HCT116 (cell line): ENCODE data around the gene PLEKHM3. TPM values are rescaled to one million over a fixed set of nuclear protein-coding genes. Genes with fewer than 3 reads are reported as not detected.

Experiments
- ATAC-seq: fragments of 200-7000 bp; cut with Tn5 transposase; 2 replicates; pipeline ENCODE4 v1.9.1; 2020; ENCODE audit warnings: mild to moderate bottlenecking, moderate library complexity
- BruUV-seq: library from RNA; stranded (reverse); fragments of 400-500 nt; replicated peaks from 2 replicates; lab custom pipeline; 2021; lab: Mats Ljungman, UMichigan
- CTCF ChIA-PET: fragments of 300-600 bp; sonication (Branson Sonifier 250); formaldehyde crosslinking; loops from one replicate; lab custom pipeline; 2021; ENCODE audit warnings: antibody characterized with exemption; lab: Charles Lee
- POLR2A ChIA-PET: fragments of 300-600, 350-600 bp; sonication (Branson Sonifier 250); formaldehyde crosslinking; loops from one replicate; lab custom pipeline; 2021; ENCODE audit warnings: antibody characterized with exemption; lab: Charles Lee
- RAD21 ChIA-PET, 2 experiments: fragments of 300-600 bp; sonication (Branson Sonifier 250); formaldehyde crosslinking; loops; one replicate each; lab custom pipeline; 2023; ENCODE audit warnings: low total read pairs in 2 of 2; ENCODE audit not compliant: uncharacterized antibody in 2 of 2, unreplicated experiment in 2 of 2, low non-redundant PET in 1 of 2; lab: Charles Lee
- DNase-seq: peaks from one replicate; pipeline ENCODE4 v3.0.0-alpha.2; 2010; ENCODE audit warnings: low read depth, low spot score
- H2AFZ ChIP-seq: fragments of 200-600 bp; shearing (Covaris generic), sonication (generic); 2 replicates; pipeline ENCODE4 v1.6.1; 2017; ENCODE audit warnings: low read depth, mixed run types, mixed read lengths, antibody characterized with exemption, low read length; ENCODE audit not compliant: poor library complexity, severe bottlenecking
- H3K27ac ChIP-seq: 2 replicates; pipeline ENCODE4 v1.5.1; 2012; ENCODE audit warnings: low read depth, low read length
- H3K27me3 ChIP-seq: fragments of 200-600 bp; sonication (generic); 2 replicates; pipeline ENCODE4 v1.6.1; 2016; ENCODE audit warnings: mixed run types, low read length, mixed read lengths; ENCODE audit not compliant: insufficient read depth
- H3K36me3 ChIP-seq, 2 experiments: fragments of 200-500 bp in 1 of 2; fragments of 200-600 bp in 1 of 2; sonication (Bioruptor generic) in 1 of 2; sonication (generic) in 1 of 2; 2 replicates each; pipeline versions ENCODE4 v1.5.1 to v1.6.1; 2014 to 2016; ENCODE audit warnings: low read length in 2 of 2, inconsistent platforms in 1 of 2, mixed read lengths in 1 of 2, mixed run types in 1 of 2; ENCODE audit not compliant: insufficient read depth in 2 of 2, control insufficient read depth in 1 of 2
- H3K4me1 ChIP-seq, 2 experiments: fragments of 200-600 bp in 1 of 2; sonication (generic) in 1 of 2; 2 replicates each; pipeline versions ENCODE4 v1.5.1 to v1.6.1; 2012 to 2017; ENCODE audit warnings: low read length in 2 of 2, inconsistent platforms in 1 of 2, mild to moderate bottlenecking in 1 of 2, mixed read lengths in 1 of 2, mixed run types in 1 of 2, moderate library complexity in 1 of 2; ENCODE audit not compliant: insufficient read depth in 2 of 2, control insufficient read depth in 1 of 2
- H3K4me2 ChIP-seq: fragments of 200-600 bp; sonication (generic); 2 replicates; pipeline ENCODE4 v1.6.1; 2017; ENCODE audit warnings: mixed run types, low read length, mixed read lengths
- H3K4me3 ChIP-seq, 2 experiments: fragments of 200-600 bp in 1 of 2; sonication (generic) in 1 of 2; replicated peaks in 1 of 2; 2 replicates each; pipeline ENCODE4 v1.5.1; 2011 to 2016; ENCODE audit warnings: low read length in 2 of 2, control low read depth in 1 of 2, low read depth in 1 of 2, mild to moderate bottlenecking in 1 of 2, mixed read lengths in 1 of 2, mixed run types in 1 of 2
- H3K79me2 ChIP-seq: fragments of 200-600 bp; sonication (generic); 2 replicates; pipeline ENCODE4 v1.6.1; 2017; ENCODE audit warnings: mild to moderate bottlenecking, mixed run types, low read length, moderate library complexity, mixed read lengths; ENCODE audit not compliant: insufficient read depth
- H3K9ac ChIP-seq: fragments of 200-600 bp; sonication (generic); 2 replicates; pipeline ENCODE4 v1.6.1; 2016; ENCODE audit warnings: low read length, mixed read lengths
- H3K9me2 ChIP-seq: fragments of 200-600 bp; sonication (generic), shearing (Covaris generic); 2 replicates; pipeline ENCODE4 v1.6.1; 2017; ENCODE audit warnings: mixed run types, mild to moderate bottlenecking, moderate library complexity; ENCODE audit not compliant: insufficient read depth
- H3K9me3 ChIP-seq, 2 experiments: fragments of 200-500 bp in 1 of 2; fragments of 200-600 bp in 1 of 2; sonication (Bioruptor generic) in 1 of 2; sonication (generic) in 1 of 2; 2 replicates each; pipeline ENCODE4 v1.6.1; 2014 to 2017; ENCODE audit warnings: low read length in 2 of 2, mixed read lengths in 2 of 2, inconsistent platforms in 1 of 2, low read depth in 1 of 2, mild to moderate bottlenecking in 1 of 2, mixed run types in 1 of 2, moderate library complexity in 1 of 2; ENCODE audit not compliant: control insufficient read depth in 1 of 2, insufficient read depth in 1 of 2
- H4K20me1 ChIP-seq: fragments of 200-600 bp; sonication (generic), shearing (Covaris generic); 2 replicates; pipeline ENCODE4 v1.6.1; 2017; ENCODE audit warnings: mixed run types, mild to moderate bottlenecking, moderate library complexity; ENCODE audit not compliant: insufficient read depth
- CBX3 ChIP-seq: IDR thresholded peaks from 2 replicates; pipeline ENCODE4 v1.6.1; 2012; ENCODE audit warnings: low read depth
- CEBPB ChIP-seq: IDR thresholded peaks from 2 replicates; pipeline ENCODE4 v1.6.1; 2012; ENCODE audit warnings: low read depth
- EGR1 ChIP-seq: IDR thresholded peaks from 2 replicates; pipeline ENCODE4 v1.6.1; 2012; ENCODE audit warnings: low read depth
- EZH2 ChIP-seq: fragments of 200-600 bp; sonication (generic); IDR thresholded peaks from 2 replicates; pipeline ENCODE4 v1.6.1; 2017; ENCODE audit warnings: antibody characterized with exemption, mixed run types
- EZH2phosphoT487 ChIP-seq: fragments of 200-600 bp; IDR thresholded peaks from 2 replicates; pipeline ENCODE4 v1.6.1; 2018; ENCODE audit warnings: antibody characterized with exemption, borderline replicate concordance
- JUND ChIP-seq: IDR thresholded peaks from 2 replicates; pipeline ENCODE4 v1.6.1; 2012
- POLR2A ChIP-seq: IDR thresholded peaks from 2 replicates; pipeline ENCODE4 v1.7.0; 2011; ENCODE audit warnings: borderline replicate concordance; ENCODE audit not compliant: insufficient read depth, insufficient read length; ENCODE audit errors: extremely low read depth
- POLR2AphosphoS5 ChIP-seq: IDR thresholded peaks from 2 replicates; pipeline ENCODE4 v1.6.1; 2011; ENCODE audit warnings: mild to moderate bottlenecking, low read depth, low read length, moderate library complexity
- RAD21 ChIP-seq: IDR thresholded peaks from 2 replicates; pipeline ENCODE4 v1.6.1; 2012; ENCODE audit warnings: low read depth, mild to moderate bottlenecking
- SIN3A ChIP-seq: IDR thresholded peaks from 2 replicates; pipeline ENCODE4 v1.6.1; 2012; ENCODE audit warnings: low read depth
- SRF ChIP-seq: IDR thresholded peaks from 2 replicates; pipeline ENCODE4 v1.6.1; 2012; ENCODE audit warnings: low read depth
- TCF7L2 ChIP-seq: IDR thresholded peaks from 2 replicates; pipeline ENCODE4 v1.7.0; 2011; ENCODE audit warnings: borderline replicate concordance, inconsistent platforms; ENCODE audit not compliant: insufficient read depth, insufficient read length; ENCODE audit errors: extremely low read depth
- ZFX ChIP-seq: fragments of 450-650 bp; IDR thresholded peaks from 2 replicates; pipeline ENCODE4 v1.6.1; 2017
- ZNF274 ChIP-seq: fragments of 200-500 bp; sonication (Bioruptor generic); IDR thresholded peaks from 2 replicates; pipeline ENCODE4 v1.6.1; 2014; ENCODE audit warnings: mild to moderate bottlenecking, low read depth, low read length, inconsistent platforms
- intact Hi-C: fragments of 100-400 bp; cut with micrococcal nuclease; formaldehyde crosslinking; loops from 2 replicates; pipeline ENCODE4 v1.10.0; 2022
- total RNA-seq: library from RNA; stranded (reverse); gene quantifications from one replicate; pipeline ENCODE4 v1.2.1, GENCODE V29; 2021; ENCODE audit not compliant: unreplicated experiment
- TF ChIP-seq, protein P1 (sequence below), 3 experiments: fragments of 200-600 bp in 1 of 3; sonication (generic) in 1 of 3; IDR thresholded peaks in 2 of 3; conservative IDR thresholded peaks in 1 of 3; 2 replicates each; pipeline ENCODE4 v1.5.1; 2012 to 2017; ENCODE audit warnings: low read depth in 2 of 3, low read length in 2 of 3, antibody characterized with exemption in 1 of 3, borderline replicate concordance in 1 of 3, control low read depth in 1 of 3, mild to moderate bottlenecking in 1 of 3, mixed read lengths in 1 of 3, mixed run types in 1 of 3, moderate library complexity in 1 of 3; ENCODE audit not compliant: insufficient read depth in 1 of 3
- TF ChIP-seq, protein P2 (sequence below): IDR thresholded peaks from 2 replicates; pipeline ENCODE4 v1.6.1; 2012
- TF ChIP-seq, protein P3 (sequence below): IDR thresholded peaks from 2 replicates; pipeline ENCODE4 v1.6.1; 2012
- TF ChIP-seq, protein P4 (sequence below): IDR thresholded peaks from 2 replicates; pipeline ENCODE4 v1.6.1; 2011; ENCODE audit warnings: mild to moderate bottlenecking, low read length, moderate library complexity; ENCODE audit not compliant: insufficient replicate concordance; ENCODE audit errors: extremely low read depth
- TF ChIP-seq, protein P5 (sequence below): IDR thresholded peaks from 2 replicates; pipeline ENCODE4 v1.6.1; 2012; ENCODE audit warnings: low read depth

PLEKHM3 gene
- total RNA-seq, 1 experiment from 2014 or later = 6.3 TPM

DNA sequence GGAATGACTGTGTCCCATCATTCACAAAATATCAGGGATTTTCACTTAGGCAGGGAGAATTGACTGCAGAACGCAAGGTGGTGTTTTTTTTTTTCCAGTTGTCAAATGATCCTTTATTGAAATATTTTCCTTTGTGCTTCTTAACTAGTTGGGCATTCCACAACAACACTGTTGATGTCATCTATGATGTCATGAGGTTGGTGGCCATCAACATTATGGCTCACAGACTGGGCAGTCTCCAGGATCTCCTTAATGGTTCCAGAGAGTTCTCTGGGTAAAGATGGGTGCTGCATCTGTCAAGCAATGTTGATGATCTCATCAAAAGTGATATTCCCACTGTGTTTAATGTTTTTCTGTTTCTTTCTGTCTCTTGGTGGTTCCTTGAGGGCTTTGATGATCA is 31.8 kb upstream of the PLEKHM3 start:
- RAD21 ChIA-PET = no interaction called here
- no TSS peak for BruUV-seq
- DNase-seq = no peak
- intact Hi-C loops = no loop called here
- CTCF ChIA-PET = no interaction called here
- Histone ChIP-seq H3K4me3 (no peak overlapping the region), H3K79me2 (no peaks in the 10 kb centered on the region), H3K4me2 (no peak overlapping the region), H3K27me3 (no peaks in the 10 kb centered on the region), H4K20me1 (no peaks in the 10 kb centered on the region), H3K27ac (no peak overlapping the region)
- ATAC-seq = no peak
- POLR2A ChIA-PET = no interaction called here
- TF ChIP-seq, protein P1, sequence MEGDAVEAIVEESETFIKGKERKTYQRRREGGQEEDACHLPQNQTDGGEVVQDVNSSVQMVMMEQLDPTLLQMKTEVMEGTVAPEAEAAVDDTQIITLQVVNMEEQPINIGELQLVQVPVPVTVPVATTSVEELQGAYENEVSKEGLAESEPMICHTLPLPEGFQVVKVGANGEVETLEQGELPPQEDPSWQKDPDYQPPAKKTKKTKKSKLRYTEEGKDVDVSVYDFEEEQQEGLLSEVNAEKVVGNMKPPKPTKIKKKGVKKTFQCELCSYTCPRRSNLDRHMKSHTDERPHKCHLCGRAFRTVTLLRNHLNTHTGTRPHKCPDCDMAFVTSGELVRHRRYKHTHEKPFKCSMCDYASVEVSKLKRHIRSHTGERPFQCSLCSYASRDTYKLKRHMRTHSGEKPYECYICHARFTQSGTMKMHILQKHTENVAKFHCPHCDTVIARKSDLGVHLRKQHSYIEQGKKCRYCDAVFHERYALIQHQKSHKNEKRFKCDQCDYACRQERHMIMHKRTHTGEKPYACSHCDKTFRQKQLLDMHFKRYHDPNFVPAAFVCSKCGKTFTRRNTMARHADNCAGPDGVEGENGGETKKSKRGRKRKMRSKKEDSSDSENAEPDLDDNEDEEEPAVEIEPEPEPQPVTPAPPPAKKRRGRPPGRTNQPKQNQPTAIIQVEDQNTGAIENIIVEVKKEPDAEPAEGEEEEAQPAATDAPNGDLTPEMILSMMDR (IDR thresholded peaks at IDR 0.05 in 2 of 3, conservative IDR thresholded peaks at IDR 0.05 in 1 of 3; ENCODE audit: borderline replicate concordance in 1 of 3, insufficient read depth in 1 of 3, low read depth in 2 of 3, low read length in 2 of 3) = no peak
- TF ChIP-seq, protein P2, sequence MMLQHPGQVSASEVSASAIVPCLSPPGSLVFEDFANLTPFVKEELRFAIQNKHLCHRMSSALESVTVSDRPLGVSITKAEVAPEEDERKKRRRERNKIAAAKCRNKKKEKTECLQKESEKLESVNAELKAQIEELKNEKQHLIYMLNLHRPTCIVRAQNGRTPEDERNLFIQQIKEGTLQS = no peak
- TF ChIP-seq, protein P3, sequence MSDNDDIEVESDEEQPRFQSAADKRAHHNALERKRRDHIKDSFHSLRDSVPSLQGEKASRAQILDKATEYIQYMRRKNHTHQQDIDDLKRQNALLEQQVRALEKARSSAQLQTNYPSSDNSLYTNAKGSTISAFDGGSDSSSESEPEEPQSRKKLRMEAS = no peak
- TF ChIP-seq, protein P4, sequence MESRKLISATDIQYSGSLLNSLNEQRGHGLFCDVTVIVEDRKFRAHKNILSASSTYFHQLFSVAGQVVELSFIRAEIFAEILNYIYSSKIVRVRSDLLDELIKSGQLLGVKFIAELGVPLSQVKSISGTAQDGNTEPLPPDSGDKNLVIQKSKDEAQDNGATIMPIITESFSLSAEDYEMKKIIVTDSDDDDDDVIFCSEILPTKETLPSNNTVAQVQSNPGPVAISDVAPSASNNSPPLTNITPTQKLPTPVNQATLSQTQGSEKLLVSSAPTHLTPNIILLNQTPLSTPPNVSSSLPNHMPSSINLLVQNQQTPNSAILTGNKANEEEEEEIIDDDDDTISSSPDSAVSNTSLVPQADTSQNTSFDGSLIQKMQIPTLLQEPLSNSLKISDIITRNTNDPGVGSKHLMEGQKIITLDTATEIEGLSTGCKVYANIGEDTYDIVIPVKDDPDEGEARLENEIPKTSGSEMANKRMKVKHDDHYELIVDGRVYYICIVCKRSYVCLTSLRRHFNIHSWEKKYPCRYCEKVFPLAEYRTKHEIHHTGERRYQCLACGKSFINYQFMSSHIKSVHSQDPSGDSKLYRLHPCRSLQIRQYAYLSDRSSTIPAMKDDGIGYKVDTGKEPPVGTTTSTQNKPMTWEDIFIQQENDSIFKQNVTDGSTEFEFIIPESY = no peak
- no peak for TF ChIP-seq RAD21
- no peak for TF ChIP-seq SRF
- no peak for TF ChIP-seq TCF7L2
- TF ChIP-seq CBX3 = no peak
- no peak for TF ChIP-seq ZNF274
- no peak for TF ChIP-seq EZH2
- no peak for TF ChIP-seq SIN3A
- no peak for TF ChIP-seq CEBPB
- no peak for TF ChIP-seq EGR1
- TF ChIP-seq ZFX = no peak
- TF ChIP-seq POLR2A = no peak
- TF ChIP-seq POLR2AphosphoS5 = no peak
- TF ChIP-seq, protein P5, sequence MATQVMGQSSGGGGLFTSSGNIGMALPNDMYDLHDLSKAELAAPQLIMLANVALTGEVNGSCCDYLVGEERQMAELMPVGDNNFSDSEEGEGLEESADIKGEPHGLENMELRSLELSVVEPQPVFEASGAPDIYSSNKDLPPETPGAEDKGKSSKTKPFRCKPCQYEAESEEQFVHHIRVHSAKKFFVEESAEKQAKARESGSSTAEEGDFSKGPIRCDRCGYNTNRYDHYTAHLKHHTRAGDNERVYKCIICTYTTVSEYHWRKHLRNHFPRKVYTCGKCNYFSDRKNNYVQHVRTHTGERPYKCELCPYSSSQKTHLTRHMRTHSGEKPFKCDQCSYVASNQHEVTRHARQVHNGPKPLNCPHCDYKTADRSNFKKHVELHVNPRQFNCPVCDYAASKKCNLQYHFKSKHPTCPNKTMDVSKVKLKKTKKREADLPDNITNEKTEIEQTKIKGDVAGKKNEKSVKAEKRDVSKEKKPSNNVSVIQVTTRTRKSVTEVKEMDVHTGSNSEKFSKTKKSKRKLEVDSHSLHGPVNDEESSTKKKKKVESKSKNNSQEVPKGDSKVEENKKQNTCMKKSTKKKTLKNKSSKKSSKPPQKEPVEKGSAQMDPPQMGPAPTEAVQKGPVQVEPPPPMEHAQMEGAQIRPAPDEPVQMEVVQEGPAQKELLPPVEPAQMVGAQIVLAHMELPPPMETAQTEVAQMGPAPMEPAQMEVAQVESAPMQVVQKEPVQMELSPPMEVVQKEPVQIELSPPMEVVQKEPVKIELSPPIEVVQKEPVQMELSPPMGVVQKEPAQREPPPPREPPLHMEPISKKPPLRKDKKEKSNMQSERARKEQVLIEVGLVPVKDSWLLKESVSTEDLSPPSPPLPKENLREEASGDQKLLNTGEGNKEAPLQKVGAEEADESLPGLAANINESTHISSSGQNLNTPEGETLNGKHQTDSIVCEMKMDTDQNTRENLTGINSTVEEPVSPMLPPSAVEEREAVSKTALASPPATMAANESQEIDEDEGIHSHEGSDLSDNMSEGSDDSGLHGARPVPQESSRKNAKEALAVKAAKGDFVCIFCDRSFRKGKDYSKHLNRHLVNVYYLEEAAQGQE = no peak
- TF ChIP-seq EZH2phosphoT487 = no peak
- TF ChIP-seq JUND = no peak
- TF ChIP-seq, all 23 proteins: peak for 0
- no peak overlapping the region for H3K9ac ChIP-seq
- H2AFZ ChIP-seq = no peak overlapping the region
- no peaks in the 10 kb centered on the region for H3K36me3 ChIP-seq
- no peaks in the 10 kb centered on the region for H3K4me1 ChIP-seq
- no peaks in the 10 kb centered on the region for H3K9me2 ChIP-seq
- H3K9me3 ChIP-seq = no peaks in the 10 kb centered on the region
